ENCODE data around the gene CTXN1. TPM values are rescaled to one million over a fixed set of nuclear protein-coding genes. Genes with fewer than 3 reads are reported as not detected.

The CTXN1 gene
- total RNA-seq, 2 experiments from 2014 or later: 1.0 TPM; not detected in 1

DNA sequence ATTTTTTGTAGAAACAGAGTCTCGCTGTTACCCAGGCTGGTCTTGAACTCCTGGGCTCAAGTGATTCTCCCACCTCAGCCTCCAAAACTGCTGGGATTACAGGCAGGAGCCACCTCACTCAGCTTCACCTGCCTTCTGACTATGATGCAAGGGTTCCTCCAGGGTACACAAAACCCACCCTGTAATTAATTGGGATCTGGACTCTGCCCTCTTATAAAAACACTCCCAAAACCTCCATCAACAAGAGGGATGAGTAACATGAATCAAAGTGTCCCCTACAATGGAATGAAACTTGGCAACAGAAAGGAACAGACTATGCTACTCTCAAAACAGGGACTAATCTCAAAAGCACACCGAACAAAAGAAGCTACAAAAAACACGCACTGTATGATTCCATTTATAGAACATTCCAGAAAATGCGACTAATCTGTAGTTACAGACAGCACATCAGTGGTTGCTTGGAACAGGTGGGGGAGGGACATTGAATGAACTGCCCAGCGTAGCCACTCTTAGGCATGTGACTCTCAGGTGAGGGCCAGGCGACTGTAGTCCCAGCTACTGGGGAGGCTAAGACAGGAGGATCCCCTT is 48.6 kb downstream of the CTXN1 start:
- no peak overlapping the region for H3K4me3 ChIP-seq (ENCODE audit: low read depth, low read length, poor library complexity, severe bottlenecking)
- peaks cover 2% of the 10 kb centered on the region for H3K4me1 ChIP-seq (ENCODE audit: insufficient read depth, low read length, poor library complexity, severe bottlenecking)
- no peak for DNase-seq (ENCODE audit: low spot score)
- no TSS peak for BruUV-seq (replicated peaks)
- no peak overlapping the region for H2AFZ ChIP-seq (ENCODE audit: low read length)
- CTCF ChIA-PET (ENCODE audit: unreplicated experiment): no interaction called here
- TF ChIP-seq, protein P1, sequence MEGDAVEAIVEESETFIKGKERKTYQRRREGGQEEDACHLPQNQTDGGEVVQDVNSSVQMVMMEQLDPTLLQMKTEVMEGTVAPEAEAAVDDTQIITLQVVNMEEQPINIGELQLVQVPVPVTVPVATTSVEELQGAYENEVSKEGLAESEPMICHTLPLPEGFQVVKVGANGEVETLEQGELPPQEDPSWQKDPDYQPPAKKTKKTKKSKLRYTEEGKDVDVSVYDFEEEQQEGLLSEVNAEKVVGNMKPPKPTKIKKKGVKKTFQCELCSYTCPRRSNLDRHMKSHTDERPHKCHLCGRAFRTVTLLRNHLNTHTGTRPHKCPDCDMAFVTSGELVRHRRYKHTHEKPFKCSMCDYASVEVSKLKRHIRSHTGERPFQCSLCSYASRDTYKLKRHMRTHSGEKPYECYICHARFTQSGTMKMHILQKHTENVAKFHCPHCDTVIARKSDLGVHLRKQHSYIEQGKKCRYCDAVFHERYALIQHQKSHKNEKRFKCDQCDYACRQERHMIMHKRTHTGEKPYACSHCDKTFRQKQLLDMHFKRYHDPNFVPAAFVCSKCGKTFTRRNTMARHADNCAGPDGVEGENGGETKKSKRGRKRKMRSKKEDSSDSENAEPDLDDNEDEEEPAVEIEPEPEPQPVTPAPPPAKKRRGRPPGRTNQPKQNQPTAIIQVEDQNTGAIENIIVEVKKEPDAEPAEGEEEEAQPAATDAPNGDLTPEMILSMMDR (conservative IDR thresholded peaks at IDR 0.05; ENCODE audit: low read length): no peak
- TF ChIP-seq EZH2phosphoT487 (IDR thresholded peaks at IDR 0.05; ENCODE audit: borderline replicate concordance, low read depth, low read length): no peak
- no peak overlapping the region for H3K27ac ChIP-seq (ENCODE audit: low read depth, low read length, poor library complexity, severe bottlenecking)
- H3K36me3 ChIP-seq (ENCODE audit: insufficient read depth, low read length): no peaks in the 10 kb centered on the region
- intact Hi-C loops (cut with micrococcal nuclease; ENCODE audit: unreplicated experiment): no loop called here
- H3K79me2 ChIP-seq (ENCODE audit: insufficient read depth, low read depth, low read length): no peaks in the 10 kb centered on the region
- H4K20me1 ChIP-seq (ENCODE audit: insufficient read depth, low read length): no peaks in the 10 kb centered on the region
- H3K4me2 ChIP-seq (ENCODE audit: low read length): no peak overlapping the region
- POLR2A ChIA-PET: no interaction called here
- no peaks in the 10 kb centered on the region for H3K9me2 ChIP-seq (ENCODE audit: insufficient read depth, low read length)
- no peaks in the 10 kb centered on the region for H3K9me3 ChIP-seq (ENCODE audit: low read length)

DNA sequence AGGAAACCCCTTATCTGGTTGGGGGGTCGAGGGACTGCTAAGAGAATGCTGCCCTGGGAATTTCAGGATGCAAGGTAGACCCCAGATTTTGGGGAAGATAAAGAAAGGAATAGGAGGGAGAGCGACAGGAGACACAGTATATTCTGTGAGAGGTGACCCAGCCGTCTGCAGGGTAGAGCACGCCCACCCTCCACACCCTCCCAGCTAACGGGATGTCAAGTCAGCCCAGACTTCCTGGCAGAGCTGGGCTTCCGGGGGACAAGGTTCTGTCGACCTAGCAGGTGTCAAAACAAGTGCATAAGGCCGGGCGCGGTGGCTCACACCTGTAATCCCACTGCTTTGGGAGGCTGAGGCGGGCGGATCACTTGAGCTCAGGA is 51.0 kb downstream of the CTXN1 start:
- Histone ChIP-seq H3K9me2 (ENCODE audit: insufficient read depth, low read length) (no peaks in the 10 kb centered on the region), H3K27ac (ENCODE audit: low read depth, low read length, poor library complexity, severe bottlenecking) (no peak overlapping the region), H3K4me3 (ENCODE audit: low read depth, low read length, poor library complexity, severe bottlenecking) (no peak overlapping the region), H3K4me1 (ENCODE audit: insufficient read depth, low read length, poor library complexity, severe bottlenecking) (peaks cover 26% of the 10 kb centered on the region), H4K20me1 (ENCODE audit: insufficient read depth, low read length) (no peaks in the 10 kb centered on the region), H3K79me2 (ENCODE audit: insufficient read depth, low read depth, low read length) (no peaks in the 10 kb centered on the region), H3K4me2 (ENCODE audit: low read length) (no peak overlapping the region), H3K9me3 (ENCODE audit: low read length) (no peaks in the 10 kb centered on the region), H2AFZ (ENCODE audit: low read length) (no peak overlapping the region), H3K36me3 (ENCODE audit: insufficient read depth, low read length) (no peaks in the 10 kb centered on the region)
- CTCF ChIA-PET (ENCODE audit: unreplicated experiment): no interaction called here
- no peak for DNase-seq (ENCODE audit: low spot score)
- TF ChIP-seq, protein P1 (conservative IDR thresholded peaks at IDR 0.05; ENCODE audit: low read length): no peak
- no peak for TF ChIP-seq EZH2phosphoT487 (IDR thresholded peaks at IDR 0.05; ENCODE audit: borderline replicate concordance, low read depth, low read length)
- POLR2A ChIA-PET: no interaction called here
- no TSS peak for BruUV-seq (replicated peaks)
- intact Hi-C loops (cut with micrococcal nuclease; ENCODE audit: unreplicated experiment): no loop called here

Other genes starting within 250 kb of the CTXN1 start
- 0.22 and 0.28 TPM in 2 replicates for gene MCEMP1, start 249.0 kb downstream of the CTXN1 start, total RNA-seq (2014; rRNA removed; shearing (Covaris generic))
- gene MCEMP1, start 249.0 kb downstream of the CTXN1 start, total RNA-seq (2022): not detected in 2 replicates
- gene TRAPPC5, start 245.3 kb downstream of the CTXN1 start, total RNA-seq (2014; rRNA removed; shearing (Covaris generic)): 78.4 and 91.5 TPM in 2 replicates
- 115 and 150 TPM in 2 replicates for gene TRAPPC5, start 245.3 kb downstream of the CTXN1 start, total RNA-seq (2022)
- gene FCER2, start 224.0 kb downstream of the CTXN1 start, total RNA-seq (2014; rRNA removed; shearing (Covaris generic)): 3.3 and 3.7 TPM in 2 replicates
- 3.9 and 4.6 TPM in 2 replicates for gene FCER2, start 224.0 kb downstream of the CTXN1 start, total RNA-seq (2022)
- gene CLEC4G, start 194.0 kb downstream of the CTXN1 start, total RNA-seq (2014; rRNA removed; shearing (Covaris generic)): not detected in 2 replicates
- not detected in 2 replicates for gene CLEC4G, start 194.0 kb downstream of the CTXN1 start, total RNA-seq (2022)
- gene CD209, start 178.6 kb downstream of the CTXN1 start, total RNA-seq (2014; rRNA removed; shearing (Covaris generic)): not detected in 2 replicates
- gene CD209, start 178.6 kb downstream of the CTXN1 start, total RNA-seq (2022): not detected in 2 replicates
- gene CLEC4M, start 162.9 kb downstream of the CTXN1 start, total RNA-seq (2014; rRNA removed; shearing (Covaris generic)): not detected in 2 replicates
- not detected in 2 replicates for gene CLEC4M, start 162.9 kb downstream of the CTXN1 start, total RNA-seq (2022)
- 2.7 and 7.4 TPM in 2 replicates for gene EVI5L, start 95.9 kb downstream of the CTXN1 start, total RNA-seq (2014; rRNA removed; shearing (Covaris generic))
- gene EVI5L, start 95.9 kb downstream of the CTXN1 start, total RNA-seq (2022): 5.5 and 5.9 TPM in 2 replicates
- gene PRR36, start 51.7 kb downstream of the CTXN1 start, total RNA-seq (2014; rRNA removed; shearing (Covaris generic)): not detected in 2 replicates
- gene PRR36, start 51.7 kb downstream of the CTXN1 start, total RNA-seq (2022): 0.17 TPM in 1 of 2 replicates, not detected in the other
- 0.08 TPM in 1 of 2 replicates, not detected in the other for gene LRRC8E, start 37.6 kb downstream of the CTXN1 start, total RNA-seq (2014; rRNA removed; shearing (Covaris generic))
- not detected in 2 replicates for gene LRRC8E, start 37.6 kb downstream of the CTXN1 start, total RNA-seq (2022)
- 19.4 and 23.2 TPM in 2 replicates for gene MAP2K7, start 22.3 kb downstream of the CTXN1 start, total RNA-seq (2014; rRNA removed; shearing (Covaris generic))
- gene MAP2K7, start 22.3 kb downstream of the CTXN1 start, total RNA-seq (2022): 44.5 and 48.1 TPM in 2 replicates
- gene TGFBR3L, start 11.3 kb downstream of the CTXN1 start, total RNA-seq (2014; rRNA removed; shearing (Covaris generic)): 0.13 TPM in 1 of 2 replicates, not detected in the other
- gene TGFBR3L, start 11.3 kb downstream of the CTXN1 start, total RNA-seq (2022): 0.61 and 0.74 TPM in 2 replicates
- gene SNAPC2, start 5.8 kb downstream of the CTXN1 start, total RNA-seq (2014; rRNA removed; shearing (Covaris generic)): 4.9 and 21.6 TPM in 2 replicates
- gene SNAPC2, start 5.8 kb downstream of the CTXN1 start, total RNA-seq (2022): 6.2 and 8.2 TPM in 2 replicates
- 86.0 and 89.0 TPM in 2 replicates for gene TIMM44, start 17.5 kb upstream of the CTXN1 start, total RNA-seq (2014; rRNA removed; shearing (Covaris generic))
- gene TIMM44, start 17.5 kb upstream of the CTXN1 start, total RNA-seq (2022): 97.6 and 116 TPM in 2 replicates
- gene ELAVL1, start 79.5 kb upstream of the CTXN1 start, total RNA-seq (2014; rRNA removed; shearing (Covaris generic)): 43.5 and 65.4 TPM in 2 replicates
- gene ELAVL1, start 79.5 kb upstream of the CTXN1 start, total RNA-seq (2022): 162 and 168 TPM in 2 replicates
- 0.88 TPM in 1 of 2 replicates, not detected in the other for gene CCL25, start 126.6 kb upstream of the CTXN1 start, total RNA-seq (2014; rRNA removed; shearing (Covaris generic))
- gene CCL25, start 126.6 kb upstream of the CTXN1 start, total RNA-seq (2022): 0.57 and 0.70 TPM in 2 replicates
- not detected in 2 replicates for gene FBN3, start 223.5 kb upstream of the CTXN1 start, total RNA-seq (2014; rRNA removed; shearing (Covaris generic))
- not detected in 2 replicates for gene FBN3, start 223.5 kb upstream of the CTXN1 start, total RNA-seq (2022)

Measured in OCI-LY7 (cell line).